NCI-H748 (cell line): ENCODE measurements around the gene KRTAP5-10.
"Not testable (repeated sequence)": the region's sequence is repeated elsewhere in the genome, so short reads cannot be mapped to it uniquely, and the experiment has no call there.

Experiments
- DNase-seq: peaks from one replicate; lab custom pipeline; 2025; ENCODE audit not compliant: unreplicated experiment; lab: John Stamatoyannopoulos, UW

Gene KRTAP5-10

DNA sequence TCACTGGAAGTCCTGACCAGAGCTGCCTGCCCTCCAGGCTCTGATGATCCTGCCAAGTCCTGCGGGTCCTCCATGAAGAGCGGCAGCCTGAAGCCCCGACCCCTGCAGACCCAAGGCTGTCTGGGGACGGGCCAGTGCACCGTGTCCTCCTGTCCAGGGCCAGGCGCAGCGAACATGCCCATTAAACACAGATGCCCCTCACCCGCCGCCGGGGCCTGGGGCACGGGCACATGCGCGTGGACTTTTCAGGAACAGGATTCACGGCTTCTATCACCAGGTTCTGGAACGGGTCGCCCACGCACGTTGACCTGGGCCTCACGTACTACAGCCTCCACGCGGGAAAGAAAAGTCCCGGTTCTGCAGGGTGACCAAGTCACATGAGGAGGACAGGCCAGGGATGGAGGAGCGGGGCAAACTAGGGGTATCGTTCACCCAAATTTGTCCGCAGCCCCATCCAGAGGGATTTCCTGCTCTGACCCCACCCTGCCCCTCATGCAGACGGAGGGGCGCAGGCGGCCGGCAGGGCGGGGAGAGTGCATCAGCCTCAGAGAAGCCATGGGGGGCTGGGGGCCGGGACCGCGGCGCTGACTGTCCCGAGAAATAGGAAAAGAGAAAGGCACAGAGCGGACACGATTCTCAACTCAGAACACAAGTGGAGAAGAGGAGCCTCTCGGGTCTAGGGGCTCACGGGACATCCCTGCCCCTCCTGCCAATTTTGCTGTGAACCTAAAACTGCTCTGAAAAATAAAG, 5.9 kb downstream of the KRTAP5-10 start:
- DNase-seq, result not testable (repeated sequence)

DNA sequence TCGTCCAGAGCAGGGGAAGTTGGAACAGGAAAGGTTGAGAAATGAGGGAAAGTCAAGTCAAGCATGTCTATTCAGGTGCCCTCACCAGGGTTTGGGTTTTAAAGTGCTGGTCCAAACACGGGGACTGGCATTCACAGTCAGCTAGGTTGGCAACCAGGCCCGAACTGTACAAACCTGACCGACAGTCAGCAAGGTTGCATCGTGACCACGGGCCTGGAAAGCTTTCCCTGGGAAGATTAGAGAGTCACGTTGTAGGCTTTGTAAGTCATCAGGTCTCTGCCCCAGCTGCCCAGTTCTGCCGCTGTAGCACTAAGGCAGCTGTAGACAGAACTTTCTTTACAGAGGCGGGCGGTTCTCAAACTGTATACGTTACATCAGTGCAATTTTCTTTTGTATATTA, 7.4 kb downstream of the KRTAP5-10 start:
- DNase-seq, result no peak

DNA sequence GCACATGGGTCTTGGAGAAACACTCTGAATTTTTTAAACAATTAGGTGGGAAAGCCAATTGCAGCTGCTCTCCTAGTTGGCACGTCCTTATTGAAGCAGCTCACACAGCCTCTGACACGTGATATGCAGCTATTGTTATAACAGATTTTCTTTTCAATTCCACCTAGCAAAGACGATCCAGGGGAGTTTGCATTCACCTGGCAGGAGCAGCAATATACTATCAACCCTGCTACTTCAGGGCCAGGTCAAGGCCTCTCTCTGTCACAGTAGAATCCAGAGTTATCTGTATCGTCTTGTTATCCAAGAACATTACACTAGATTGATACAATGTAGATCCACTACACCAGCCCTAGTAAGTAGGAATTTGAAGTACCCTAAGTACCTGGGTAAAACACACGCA, 9.1 kb downstream of the KRTAP5-10 start:
- DNase-seq, result peak; percentile 20

DNA sequence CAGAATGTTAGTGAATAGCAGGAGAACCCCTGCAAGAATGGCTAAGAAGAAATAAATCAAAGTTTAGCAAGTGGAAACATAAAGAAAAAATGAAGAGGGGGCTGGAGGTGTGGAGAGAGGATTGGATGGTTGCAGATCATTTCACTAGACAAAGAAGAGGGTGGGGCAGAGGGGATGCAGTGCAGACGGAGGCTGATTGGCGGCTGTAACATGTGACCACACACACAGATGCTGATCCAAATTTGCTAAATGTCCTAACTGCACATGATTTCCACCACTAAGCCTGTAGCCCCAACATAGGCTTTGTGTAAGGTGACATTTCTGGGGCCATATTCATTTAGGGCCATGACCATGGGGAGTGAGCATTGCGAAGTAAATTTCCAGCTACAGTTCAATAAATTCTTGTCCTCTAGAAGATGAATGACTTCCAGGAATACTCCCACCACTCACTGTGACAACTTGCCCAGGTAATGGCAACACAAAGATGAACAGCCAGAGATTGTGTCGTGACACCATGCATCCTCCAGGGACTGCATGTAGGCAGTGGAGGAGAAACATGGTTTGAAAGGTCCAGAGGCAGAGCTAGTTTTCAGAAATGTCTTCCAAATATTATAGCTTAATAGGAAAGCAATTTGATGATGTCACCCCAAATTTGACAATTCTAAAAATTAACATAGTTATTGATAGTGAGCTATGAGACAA, 10.5 kb downstream of the KRTAP5-10 start:
- no peak for DNase-seq

DNA sequence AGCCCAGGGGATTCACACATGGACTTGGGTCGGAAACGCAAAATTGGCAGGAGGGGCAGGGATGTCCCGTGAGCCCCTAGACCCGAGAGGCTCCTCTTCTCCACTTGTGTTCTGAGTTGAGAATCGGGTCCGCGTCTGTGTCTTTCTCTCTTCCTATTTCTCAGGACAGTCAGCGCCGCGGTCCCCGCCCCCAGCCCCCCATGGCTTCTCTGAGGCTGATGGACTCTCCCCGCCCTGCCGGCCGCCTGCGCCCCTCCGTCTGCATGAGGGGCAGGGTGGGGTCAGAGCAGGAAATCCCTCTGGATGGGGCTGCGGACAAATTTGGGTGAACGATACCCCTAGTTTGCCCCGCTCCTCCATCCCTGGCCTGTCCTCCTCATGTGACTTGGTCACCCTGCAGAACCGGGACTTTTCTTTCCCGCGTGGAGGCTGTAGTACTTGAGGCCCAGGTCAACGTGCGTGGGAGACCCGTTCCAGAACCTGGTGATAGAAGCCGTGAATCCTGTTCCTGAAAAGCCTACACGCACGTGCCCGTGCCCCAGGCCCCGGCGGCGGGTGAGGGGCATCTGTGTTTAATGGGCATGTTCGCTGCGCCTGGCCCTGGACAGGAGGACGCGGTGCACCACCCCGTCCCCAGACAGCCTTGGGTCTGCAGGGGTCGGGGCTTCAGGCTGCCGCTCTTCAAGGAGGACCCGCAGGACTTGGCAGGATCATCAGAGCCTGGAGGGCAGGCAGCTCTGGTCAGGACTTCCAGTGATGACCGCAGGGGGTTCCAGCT, 11.5 kb downstream of the KRTAP5-10 start:
- DNase-seq, result not testable (repeated sequence)

DNA sequence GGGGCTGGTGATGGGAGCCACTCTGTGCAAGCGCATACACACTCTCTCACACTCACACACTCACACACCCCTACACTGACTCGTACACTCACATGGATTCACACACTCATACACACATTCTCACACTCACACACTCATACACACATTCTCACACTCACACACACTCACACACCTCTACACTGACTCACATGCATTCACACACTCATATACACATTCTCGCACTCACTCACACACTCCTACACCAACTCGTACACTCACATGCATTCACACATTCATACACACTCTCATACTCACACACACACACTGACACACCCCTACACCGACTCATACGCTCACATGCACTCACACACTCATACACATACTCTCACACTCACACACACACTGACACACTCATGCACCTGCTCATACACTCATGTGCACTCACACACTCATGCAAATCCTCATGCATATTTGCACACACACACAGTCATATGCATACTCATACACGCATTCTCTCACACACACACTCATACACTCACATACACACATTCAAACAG, 12.2 kb downstream of the KRTAP5-10 start:
- no peak for DNase-seq

DNA sequence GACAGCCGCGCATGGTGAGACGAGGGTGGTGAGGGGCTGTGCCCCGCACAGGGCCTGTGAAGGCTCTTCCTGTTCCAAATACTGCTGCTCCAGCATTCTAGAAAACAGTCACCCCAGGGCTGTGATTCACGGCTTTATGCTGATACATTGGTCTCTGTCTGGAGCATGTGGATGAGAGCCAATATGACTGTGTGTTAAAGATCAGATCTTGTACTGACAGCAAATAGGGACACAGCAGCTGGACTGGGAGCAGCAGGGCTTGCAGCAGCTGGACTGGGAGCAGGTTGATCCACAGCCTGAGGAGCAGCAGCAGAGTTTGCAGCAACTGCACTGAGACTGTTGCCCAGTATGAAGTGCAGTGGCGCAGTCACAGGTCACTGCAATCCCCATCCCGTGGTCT, 14.2 kb downstream of the KRTAP5-10 start:
- not testable (repeated sequence) for DNase-seq

DNA sequence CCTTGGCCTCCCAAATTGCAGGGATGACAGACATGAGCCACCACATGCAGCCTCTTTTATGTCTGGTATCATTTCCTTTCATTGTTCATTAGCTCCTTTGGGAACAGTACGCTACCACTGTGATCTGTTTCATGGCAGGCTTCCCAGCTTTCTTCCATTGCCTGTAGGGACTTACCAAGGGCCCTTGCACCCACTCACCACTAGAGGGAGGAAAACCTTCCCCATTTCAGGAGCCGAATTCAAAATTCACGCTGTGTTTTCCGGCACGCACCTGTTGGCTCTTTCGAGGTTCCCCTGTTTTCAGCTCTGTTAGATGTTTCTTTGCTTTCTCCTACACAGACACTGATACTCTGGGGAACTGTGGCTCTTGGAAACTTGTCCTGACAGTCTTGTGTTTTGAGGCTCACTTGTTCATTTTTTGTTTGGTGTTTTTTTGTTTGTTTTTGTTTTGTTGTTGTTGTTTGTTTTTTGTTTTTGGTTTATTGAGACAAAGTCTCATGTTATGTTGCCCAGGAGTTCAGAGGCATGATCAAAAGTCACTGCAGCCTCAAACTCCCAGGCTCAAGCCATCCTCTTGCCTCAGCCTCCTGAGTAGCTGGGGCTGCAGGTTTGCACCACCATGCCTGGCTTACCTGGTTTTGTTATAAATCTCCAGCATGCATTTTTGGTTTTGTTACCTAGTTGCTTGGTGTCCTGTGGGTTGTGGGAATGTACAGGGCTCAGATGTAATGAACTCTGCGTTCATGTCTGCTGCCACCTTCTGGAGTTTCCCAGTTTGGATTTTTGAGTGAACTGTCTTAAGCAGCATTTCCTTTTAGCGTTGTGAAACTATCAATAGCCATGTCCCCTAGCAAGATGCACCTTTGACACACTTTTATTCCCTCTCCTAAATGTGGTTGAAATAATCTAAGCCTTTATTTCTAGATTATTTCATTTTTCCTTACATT, 15.0 kb downstream of the KRTAP5-10 start:
- peak; percentile 85 for DNase-seq

DNA sequence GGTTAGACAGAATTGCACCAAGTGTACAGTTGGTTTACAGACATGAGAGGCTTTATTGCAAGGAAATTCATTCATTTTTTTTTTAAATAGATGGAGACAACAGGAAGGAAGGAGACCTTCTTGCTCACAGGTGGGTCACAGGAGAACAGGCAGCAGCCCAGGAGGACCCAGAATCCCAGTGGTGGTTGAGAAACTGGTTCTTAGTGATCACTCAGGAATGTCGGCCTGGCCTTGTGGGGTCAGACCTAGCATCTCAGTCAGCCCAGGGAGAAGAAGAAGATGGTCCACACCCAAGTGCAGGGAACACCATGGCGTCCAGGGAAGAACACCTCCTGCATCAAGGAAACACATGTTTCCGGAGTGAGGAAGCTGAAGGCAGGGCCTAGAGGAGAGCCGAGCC, 16.5 kb downstream of the KRTAP5-10 start:
- DNase-seq, result no peak

DNA sequence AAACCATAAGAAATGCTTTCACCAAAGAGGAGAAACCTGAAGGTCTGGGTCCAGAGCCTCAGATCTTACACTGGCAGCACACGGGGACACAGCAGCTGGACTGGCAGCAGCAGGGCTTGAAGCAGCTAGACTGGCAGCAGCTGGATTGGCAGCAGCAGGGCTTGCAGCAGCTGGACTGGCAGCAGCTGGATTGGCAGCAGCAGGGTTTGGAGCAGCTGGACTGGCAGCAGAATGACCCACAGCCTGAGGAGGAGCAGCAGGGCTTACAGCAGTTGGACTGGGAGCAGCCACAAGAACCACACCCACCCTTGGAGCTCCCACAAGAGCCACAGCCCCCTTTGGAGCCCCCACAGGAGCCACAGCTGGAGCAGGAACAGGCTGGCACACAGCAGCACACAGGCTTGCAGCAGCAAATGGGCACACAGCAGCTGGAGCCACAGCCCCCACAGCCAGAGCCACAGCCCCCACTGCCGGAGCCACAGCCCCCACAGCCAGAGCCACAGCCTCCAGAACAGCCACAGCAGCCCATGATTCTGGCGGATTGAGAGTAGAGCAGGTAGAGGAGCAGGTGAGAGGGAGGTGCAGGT, 17.0 kb downstream of the KRTAP5-10 start, which contains the start of gene KRTAP5-11:
KRTAP5-11 (minus strand) TSS at position 567 of the 587 bp plus-strand sequence; CDS start at position 529, 38 bp downstream.
- DNase-seq, result no peak

DNA sequence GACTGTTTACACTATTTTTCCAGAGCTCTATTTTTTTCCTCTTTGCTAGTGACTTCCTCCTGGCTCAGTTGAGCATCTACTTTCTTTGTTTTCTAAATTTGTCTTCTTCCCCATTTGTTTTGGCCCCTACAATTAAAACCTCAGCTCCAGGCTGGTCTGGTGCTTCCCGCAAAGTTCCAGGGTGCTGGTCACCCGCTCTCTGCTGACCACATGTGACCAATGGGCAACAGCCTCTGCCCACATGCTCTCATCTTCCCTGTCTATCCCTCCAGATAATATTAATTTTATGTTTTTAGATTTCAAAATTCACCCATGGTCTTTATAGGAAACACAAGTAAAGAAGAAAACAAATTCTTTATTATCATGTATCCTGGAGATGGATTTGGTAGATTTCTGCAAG, 17.6 kb downstream of the KRTAP5-10 start:
- DNase-seq, result not testable (repeated sequence)

DNA sequence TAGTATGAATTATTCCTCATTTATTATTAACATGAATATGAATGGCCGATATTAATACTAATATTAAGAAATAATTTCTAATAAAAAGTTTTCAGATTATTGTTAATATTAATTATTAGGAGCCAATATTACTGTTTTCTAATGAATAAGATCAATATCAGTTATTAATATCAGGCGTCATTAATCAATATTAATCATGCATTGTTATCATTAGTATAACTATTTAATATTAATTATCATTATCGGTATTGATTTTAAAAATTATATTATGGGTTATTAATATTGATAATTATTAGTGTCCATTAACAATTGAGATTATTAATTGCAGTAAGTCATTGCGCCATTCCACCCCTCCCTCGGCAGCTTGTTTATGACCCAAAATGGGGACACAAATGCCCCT, 20.3 kb downstream of the KRTAP5-10 start:
- DNase-seq, result not testable (repeated sequence)

DNA sequence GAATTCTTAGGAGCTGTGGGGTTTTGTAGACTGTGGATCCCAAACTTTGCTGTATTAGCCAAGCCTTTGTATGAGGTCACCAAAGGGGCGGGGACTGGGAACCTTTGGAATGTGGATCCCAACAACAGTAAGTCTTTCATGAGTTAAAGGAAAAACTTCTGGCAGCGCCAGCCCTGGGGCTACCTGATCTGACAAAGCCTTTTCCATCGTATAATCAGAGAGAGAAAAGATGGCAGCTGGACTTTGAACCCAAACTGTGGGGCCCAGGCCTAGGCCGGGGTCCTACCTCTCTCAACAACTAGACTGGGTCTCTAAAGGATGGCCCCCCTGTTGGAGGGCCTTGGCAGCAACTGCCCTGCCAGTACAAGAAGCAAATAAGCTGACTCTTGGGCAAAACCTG, 23.0 kb downstream of the KRTAP5-10 start:
- DNase-seq, result not testable (repeated sequence)

DNA sequence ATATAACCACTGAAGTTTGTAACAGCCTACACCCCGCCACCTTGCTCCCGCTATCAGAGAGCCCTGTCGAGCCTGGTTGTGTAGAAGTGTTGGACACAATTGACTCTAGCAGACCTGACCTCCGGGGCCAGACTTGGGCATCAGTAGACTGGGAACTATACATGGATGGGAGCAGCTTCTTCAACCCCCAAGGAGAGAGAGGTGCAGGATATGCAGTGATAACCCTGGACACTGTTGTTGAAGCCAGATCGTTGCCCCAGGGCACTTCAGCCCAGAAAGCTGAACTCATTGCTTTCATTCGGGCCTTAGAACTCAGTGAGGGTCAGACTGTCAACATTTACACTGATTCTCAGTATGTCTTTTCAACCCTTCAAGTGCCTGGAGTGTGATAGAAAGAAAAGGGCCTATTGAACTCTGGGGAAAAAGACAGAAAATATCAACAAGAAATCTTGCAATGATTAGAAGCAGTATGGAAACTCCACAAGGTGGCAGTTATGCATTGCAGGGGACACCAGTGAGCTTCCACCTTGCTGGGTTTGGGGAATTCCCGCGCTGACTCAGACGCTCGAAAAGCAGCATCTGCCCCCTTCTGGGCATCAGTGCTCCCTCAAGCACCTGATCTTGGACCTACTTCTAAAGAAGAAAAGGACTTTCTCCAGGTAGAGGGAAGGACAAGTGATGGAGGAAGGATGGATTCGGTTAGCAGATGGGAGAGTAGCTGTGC, 23.6 kb downstream of the KRTAP5-10 start:
- DNase-seq, result not testable (repeated sequence)

DNA sequence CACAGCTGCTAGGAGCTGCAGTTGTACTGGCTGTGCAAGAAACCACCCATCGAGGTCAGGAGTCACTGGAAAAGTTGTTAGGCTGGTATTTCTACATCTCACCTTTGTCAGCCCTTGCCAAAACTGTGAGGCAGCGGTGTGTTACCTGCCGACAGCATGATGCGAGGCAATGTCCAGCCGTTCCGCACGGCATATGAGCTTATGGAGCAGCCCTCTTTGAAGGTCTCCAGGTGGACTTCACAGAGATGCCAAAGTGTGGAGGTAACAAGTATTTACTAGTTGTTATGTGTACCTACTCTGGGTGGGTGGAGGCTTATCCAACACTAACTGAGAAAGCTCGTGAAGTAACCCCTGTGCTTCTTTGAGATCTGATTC, 24.2 kb downstream of the KRTAP5-10 start:
- not testable (repeated sequence) for DNase-seq

DNA sequence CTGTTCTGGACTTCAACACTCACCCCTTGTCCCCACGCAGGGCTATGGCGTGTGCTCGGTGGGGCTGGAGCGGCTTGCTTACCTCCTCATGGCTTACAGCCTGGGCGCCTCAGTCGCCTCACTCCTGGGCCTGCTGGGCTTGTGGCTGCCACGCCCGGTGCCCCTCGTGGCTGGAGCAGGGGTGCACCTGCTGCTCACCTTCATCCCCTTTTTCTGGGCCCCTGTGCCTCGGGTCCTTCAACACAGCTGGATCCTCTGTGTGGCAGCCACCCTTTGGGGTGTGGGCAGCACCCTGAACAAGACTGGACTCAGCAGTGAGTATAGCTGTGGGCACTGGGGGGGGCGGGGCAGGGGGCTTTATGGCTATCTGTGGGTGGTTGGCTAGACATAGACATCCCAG, 37.9 kb downstream of the KRTAP5-10 start:
- DNase-seq, result not testable (repeated sequence)

DNA sequence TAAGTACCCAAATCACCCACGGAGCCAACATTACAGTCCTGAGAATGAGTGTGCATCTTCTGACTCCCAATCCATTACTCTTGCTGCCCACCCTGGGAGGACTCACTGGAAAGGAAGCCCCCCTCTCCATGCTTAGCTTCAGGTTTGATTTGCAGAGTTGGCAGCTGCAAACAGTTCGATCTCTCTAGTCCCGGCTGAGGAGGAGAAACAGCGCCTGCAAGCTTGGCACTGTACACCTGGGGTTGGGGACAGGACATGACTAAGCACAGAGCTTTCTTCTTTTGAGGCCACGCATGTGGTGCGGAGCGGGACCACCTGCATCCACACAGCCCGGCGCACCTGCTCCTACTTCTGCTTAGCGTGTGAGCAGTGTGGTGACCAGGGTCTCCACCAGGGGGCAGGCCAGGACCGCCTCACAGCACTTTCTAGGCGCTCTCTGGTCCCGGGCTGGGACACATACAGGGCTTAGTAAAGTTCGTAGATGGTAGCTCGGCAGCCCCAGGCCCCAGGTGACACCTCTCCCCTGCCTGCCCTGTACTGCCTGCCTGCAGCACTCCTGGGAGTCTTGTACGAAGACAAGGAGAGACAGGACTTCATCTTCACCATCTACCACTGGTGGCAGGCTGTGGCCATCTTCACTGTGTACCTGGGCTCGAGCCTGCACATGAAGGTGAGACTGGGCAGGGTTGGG, 39.6 kb downstream of the KRTAP5-10 start:
- peak; percentile 15 for DNase-seq

DNA sequence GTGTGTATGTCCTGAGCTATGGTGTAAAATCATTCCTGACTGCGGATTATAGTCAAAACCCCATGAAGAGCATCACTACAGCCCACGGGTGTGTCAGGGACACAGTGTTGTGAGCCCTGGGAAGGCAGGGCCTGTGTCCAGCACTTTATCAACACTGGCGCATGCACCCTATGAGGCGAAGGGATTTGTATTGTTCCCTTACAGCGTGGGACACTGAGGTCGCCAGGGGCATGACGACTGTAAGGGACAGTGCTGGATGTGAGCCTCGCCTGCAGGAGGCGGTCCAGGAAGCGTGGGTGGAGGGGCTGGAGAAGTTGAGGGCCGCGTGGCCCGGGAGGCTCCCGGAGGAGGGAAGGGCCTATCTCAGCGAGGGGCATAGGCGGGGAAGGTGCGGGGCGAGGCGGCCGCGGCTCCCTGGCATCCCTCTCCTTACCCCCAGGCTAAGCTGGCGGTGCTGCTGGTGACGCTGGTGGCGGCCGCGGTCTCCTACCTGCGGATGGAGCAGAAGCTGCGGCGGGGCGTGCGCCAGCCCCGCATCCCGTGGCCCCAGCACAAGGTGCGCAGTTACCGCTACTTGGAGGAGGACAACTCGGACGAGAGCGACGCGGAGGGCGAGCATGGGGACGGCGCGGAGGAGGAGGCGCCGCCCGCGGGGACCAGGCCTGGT, 41.6 kb downstream of the KRTAP5-10 start:
- DNase-seq, result not testable (repeated sequence)
